Activated CD4-positive, CD25-positive, alpha-beta regulatory T cell (primary cell): ENCODE data around the gene MINDY4B.

Experiments
- DNase-seq, 4 experiments: peaks; one replicate each; lab custom pipeline; 2025; lab: John Stamatoyannopoulos, UW

The MINDY4B gene

DNA sequence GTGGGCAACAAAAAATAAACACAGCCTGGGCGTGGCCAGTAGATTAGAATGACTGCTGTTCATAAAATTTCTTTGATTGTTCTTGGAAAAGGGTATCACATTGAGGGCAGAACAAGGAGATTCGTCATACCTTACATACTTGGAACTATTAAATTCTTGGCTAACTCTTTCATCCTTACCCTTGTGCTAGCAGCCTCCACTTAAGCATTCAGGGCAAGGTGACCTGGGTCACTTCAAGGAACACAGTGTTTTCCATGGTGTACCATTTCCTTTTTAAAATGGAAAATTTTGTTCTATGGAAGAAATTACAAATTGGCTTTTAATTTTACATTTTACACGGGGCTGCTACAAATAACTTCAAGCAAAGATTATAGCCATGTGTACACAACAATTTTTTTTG is 60.8 kb downstream of the MINDY4B start:
- no peak for DNase-seq

DNA sequence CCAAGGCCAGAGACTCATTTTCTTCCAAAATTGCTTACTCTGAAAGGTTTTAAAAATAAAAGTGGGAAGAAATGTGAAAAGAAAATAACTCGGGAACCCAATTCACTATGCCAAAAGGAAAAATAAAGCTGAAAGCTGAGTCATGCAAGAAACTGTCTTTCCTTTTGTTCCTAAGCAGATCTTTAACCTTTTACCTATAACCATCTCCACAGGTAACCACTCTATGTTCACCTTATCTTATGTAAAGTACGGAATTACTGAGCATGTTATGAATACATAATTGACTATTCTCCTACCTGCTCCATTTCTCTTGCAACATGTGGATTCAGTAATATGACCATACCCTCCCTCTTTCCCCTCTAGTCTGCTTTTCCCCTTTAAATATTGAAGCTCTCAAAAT is 62.0 kb downstream of the MINDY4B start:
- DNase-seq: no peak

DNA sequence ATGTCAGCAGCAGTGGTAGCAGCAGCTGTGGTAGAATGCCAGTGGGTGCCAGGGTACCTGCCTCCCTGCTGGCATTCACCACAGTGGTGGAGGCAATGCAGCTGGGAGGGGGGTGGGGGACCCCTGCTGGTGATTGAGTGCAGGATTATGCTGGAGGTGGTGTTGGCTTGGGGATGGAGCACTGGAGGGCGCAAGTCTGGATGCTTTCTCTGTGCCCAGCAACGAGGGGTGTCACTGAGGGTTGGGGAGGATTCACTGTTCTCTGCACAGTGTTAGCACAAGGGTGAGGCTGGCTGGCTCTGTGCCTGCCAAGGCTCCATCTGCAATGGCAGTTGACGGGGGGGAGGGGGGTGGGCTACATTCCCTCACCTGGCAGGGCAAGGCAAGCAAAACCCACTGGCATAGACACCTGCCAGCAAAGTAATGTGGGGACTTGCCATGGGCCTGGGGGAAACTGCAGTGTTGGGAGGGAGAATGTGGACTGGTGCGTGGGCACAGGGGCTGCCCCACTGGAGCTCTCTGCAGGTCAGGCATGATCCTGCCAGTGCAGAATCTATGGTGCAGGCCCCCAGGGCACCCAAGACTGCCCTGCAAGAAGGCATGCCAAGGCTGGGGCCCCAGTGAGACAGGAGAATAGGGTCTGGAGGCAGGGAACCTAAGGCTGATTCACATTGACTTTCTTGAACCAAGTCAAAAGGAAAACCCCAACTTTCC is 64.3 kb downstream of the MINDY4B start:
- DNase-seq: no peak

DNA sequence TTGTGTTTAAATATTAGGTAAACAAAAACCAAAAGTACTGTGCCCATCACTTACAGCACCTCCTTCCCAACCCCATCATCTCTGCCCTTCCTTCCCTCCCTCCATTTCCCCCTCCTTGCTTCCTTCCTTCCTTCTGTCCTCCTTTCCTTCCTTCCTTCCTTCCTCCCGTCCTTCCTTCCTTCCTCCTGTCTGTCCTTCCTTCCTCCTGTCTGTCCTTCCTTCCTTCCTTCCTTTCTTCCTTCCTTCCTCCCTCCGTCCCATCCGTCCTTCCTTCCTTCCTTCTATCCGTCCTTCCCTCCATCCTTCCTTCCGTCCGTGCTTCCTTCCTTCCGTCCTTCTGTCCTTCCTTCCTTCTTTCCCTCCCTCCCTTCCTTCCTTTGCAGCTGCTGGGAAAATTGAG is 74.5 kb downstream of the MINDY4B start:
- DNase-seq: no peak

DNA sequence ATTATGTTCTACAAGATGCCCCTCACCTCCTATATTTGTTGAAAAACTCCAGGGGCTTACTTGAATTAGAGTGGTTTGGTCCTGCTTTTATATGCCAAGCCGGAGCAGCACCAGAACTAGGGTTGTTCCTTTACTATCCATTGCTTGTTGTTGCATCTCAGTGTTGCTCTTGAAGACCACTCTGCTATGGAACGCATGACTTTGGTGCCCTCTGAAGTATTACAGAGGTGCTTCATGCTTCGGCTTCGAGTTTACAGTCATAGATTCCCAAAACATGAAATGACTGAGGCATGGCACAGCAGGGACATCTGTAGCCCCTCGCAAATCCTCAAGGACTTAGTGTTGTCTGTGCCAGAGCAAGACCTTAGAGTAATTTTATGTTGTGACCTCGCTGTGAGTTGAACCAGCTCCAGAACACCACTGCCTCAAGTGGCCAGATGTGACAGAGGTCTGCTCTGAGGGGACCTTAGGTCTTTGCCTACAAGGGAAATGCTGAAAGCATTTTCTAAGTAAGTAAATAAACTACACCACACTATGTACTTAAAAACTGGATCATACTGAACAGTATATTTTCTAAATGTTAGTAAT is 75.1 kb downstream of the MINDY4B start:
- no peak for DNase-seq

DNA sequence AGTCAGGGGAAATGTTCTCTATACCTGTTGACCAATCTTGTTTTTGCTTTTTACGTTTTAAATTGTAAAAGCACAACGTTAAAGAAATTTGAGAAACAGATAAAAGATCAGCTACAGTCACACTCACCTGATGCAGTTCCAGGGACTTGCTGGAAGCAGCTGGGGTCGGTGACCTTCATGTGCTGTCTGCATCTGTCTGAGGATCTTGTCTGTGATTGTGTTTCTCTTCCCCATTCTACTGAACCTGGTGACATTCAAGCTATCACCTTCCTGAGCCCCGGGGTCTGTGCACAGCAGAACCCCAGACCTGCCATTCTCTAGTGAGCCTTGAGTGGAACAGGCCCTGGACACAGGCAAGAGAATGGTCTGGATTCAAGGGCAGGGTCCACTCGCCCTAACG is 75.8 kb downstream of the MINDY4B start:
- DNase-seq: no peak

DNA sequence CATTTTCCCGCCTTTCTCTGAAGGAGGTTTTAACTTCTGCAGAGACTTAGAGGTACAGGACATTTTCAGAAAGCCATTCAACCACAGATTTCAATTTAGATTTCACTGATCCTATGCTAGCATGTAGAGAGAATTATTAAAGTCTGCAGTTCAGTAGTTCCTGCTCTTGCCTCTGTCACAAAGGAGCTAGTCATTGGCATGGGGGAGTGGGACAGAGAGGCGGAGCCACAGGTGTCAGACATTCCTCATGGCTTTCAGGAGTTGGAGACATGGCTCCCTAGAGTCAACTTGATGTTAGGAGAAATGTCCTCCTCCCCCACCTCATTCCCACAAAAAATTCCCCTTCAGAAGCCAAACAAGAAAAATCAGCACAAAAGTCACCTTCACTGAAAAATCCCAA is 76.2 kb downstream of the MINDY4B start:
- no peak for DNase-seq

DNA sequence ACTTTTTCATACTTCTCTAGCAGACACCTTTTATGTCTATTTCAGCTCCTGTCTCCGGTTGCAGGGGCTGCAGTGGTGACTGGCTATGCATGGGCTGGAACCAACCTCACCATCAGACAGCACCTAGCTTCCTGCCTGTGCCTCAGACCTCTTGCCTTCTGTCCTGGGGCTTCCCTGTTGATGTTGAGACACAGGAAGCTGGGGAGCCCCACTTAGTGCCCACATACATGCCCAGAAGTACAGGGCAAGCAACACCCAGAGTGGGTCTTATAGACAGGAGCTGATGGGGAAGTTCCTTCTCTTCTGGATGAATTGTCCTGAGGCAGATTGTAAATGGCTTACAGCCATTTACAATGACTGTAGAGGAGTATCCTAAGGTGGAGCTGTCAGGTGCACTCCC is 77.0 kb downstream of the MINDY4B start:
- no peak for DNase-seq

DNA sequence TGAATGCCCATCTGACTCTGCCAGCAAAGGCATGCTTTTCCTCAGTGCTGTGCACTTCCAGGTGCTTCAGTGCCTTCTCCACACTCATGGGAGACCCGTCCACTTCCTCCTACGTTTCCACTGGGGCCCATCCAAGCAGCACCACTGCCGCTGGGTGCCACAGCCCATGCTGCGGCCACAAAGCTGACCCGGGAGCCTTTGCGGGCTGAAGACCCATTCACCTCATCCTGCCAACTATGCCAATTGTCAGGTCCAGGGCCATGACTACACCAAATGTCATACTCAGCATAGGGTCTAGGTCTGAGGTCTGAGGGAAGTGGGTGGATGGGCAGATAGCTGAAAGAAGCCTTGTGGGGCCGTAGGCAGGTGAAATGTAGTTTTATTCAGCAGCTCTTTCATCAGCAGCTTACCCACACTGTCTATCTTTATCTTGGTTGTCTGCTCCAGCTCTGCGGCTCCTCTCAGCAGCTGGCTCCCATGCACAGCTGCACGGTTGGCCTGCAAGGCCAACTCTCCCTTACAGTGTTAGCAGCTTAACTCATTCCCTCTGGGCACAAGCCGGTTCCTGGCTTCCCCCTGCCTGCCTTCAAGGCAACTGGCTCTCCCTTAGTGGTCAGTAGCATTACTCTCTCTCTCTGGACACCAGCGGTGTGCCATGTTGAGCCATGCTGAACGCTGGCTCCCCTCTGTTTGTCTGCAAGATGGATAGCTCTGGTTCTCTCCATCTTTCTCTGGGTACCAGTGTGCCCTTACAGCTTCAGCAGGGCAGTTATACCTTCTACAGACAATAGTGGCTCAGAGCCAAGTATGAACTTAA is 78.6 kb downstream of the MINDY4B start:
- no peak for DNase-seq

DNA sequence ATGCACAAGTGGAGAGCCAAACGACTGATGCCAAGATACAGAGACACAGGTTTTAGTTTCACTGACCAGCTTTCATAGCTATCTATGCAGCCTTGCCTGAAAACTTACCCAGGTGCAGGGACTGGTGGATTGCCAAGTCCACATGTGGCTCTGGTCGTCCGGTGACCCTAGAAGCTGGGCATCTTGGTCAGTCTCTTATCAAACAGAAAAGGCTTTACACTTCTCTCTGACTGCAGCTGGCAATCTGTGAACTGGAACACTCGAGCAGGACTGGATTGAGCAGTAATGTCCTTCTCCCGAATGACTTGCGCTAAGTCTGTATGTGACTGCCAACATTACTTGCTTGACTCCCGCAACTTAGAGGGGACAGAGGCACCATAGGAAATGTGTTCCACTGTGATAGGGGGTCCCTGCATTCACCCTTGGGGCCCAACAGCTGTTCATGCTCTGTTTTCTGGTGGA is 79.3 kb downstream of the MINDY4B start:
- no peak for DNase-seq

DNA sequence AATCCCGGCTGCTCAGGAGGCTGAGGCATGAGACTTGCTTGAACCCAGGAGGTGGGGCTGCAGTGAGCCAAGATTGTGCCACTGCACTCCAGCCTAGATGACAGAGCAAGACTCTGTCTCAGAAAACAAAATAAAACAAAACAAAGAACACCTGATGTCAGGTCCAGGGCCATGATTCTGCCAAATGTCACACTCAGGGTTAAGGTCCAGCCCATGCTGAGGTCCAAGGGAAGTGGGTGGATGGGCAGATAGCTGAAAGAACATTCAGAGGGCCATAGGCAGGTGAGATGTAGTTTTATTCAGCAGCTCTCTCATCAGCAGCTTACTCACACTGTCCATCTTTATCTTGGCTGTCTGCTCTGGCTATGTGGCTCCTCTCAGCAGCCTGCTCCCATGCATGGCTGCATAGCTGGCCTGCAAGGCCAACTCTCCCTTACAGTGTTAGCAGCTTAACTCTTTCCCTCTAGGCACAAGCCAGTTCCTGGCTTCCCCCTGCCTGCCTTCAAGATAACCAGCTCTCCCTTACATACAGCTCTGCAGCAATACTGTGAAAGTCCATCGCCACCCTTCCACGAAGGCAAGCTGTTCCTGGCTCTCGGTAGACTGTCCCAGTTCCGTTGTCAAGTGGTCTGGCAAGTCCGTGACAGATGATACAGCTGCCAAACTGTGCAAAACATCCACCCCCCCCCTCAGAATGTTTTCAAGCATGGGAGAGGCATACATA is 79.9 kb downstream of the MINDY4B start:
- DNase-seq: no peak

DNA sequence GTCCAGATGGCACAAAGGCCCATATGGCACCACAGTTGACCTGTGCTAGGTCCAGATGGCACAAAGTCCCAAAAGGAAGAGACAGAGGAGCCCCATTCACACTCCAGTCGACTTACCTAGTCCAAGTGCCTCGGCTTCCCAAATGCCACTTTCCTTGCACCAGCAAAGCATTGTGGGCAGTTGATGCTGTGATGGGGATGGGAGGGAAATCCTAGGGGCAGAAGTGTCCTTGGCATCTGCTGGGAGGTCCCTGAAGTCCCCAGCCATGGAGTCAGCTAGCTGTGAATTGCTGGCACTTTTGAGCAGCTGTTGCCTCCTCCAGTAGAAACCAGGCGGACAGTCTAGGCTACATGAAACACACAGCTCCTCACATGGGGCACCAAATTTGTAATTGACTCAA is 82.0 kb downstream of the MINDY4B start:
- no peak for DNase-seq

DNA sequence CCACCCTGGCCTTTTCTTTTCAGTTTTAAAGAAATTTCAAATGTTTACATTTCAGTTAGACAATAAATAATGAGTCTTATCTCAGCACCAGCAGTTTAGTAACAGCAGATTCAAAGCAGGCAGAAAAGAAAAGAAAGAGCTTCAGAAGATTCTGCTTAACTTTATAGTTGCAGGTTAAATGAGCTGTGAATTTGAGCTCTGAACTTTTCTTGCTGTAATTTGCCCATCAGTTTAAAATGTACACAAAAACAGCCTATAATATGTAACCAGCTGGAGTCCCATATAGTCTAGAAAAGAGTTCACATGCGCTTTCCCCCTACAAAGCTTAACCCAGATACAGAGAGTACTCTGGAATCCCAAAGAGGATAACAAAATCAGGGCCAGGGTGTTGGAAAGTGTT is 82.6 kb downstream of the MINDY4B start:
- no peak for DNase-seq
